Thyroid gland (tissue), 4 donors: ENCODE data around the gene TARBP2. TPM values are rescaled to one million over a fixed set of nuclear protein-coding genes. Genes with fewer than 3 reads are reported as not detected.

Experiments used
- DNase-seq, 2 donors: peaks; one replicate each; pipeline ENCODE4 v3.0.0-alpha.2; 2019
- H3K27ac ChIP-seq, 3 donors: fragments of 200-600 bp; sonication (generic); 1 replicate in 2 of 3; 2 replicates in 1 of 3; pipeline ENCODE4 v1.5.1; 2016 to 2019; ENCODE audit warnings: mild to moderate bottlenecking in 1 of 3, moderate library complexity in 1 of 3
- H3K27me3 ChIP-seq: fragments of 200-600 bp; sonication (generic); one replicate; pipeline ENCODE4 v1.5.1; 2019
- H3K36me3 ChIP-seq, 2 donors: fragments of 200-600 bp; sonication (generic); one replicate each; pipeline ENCODE4 v1.5.1; 2016 to 2019
- H3K4me1 ChIP-seq, 2 donors: fragments of 200-600 bp; sonication (generic); one replicate each; pipeline ENCODE4 v1.5.1; 2017 to 2019
- H3K4me3 ChIP-seq, 3 donors: fragments of 200-600 bp; sonication (generic); replicated peaks in 1 of 3; 1 replicate in 2 of 3; 2 replicates in 1 of 3; pipeline ENCODE4 v1.5.1; 2016; ENCODE audit warnings: mild to moderate bottlenecking in 1 of 3
- H3K9me3 ChIP-seq: fragments of 200-600 bp; sonication (generic); one replicate; pipeline ENCODE4 v1.5.1; 2017
- POLR2A ChIP-seq, 2 donors: fragments of 450-650 bp; IDR thresholded peaks; one replicate each; pipeline ENCODE4 v1.6.1; 2017; ENCODE audit warnings: antibody characterized with exemption in 2 of 2, mild to moderate bottlenecking in 2 of 2, moderate library complexity in 1 of 2
- WGBS, 2 donors: methylation state at CpG; one replicate each; pipeline ENCODE4 v1.1.5; 2017; 5-methylcytosine and 5-hydroxymethylcytosine counted together
- intact Hi-C: fragments of 100-400 bp; cut with DNase I; formaldehyde crosslinking; loops from one replicate; pipeline ENCODE4 v1.15.1; 2023
- total RNA-seq, 4 donors: library from RNA; depleted of rRNA; stranded (reverse); fragments of >200 nt; gene quantifications; one replicate each; pipeline ENCODE4 v1.2.3, GENCODE V29; 2016
- TF ChIP-seq, protein P1 (sequence below), 6 experiments: fragments of 200-600 bp in 3 of 6; fragments of 450-650 bp in 3 of 6; sonication (generic) in 3 of 6; IDR thresholded peaks; one replicate each; pipeline ENCODE4 v1.5.1; 2016 to 2019; ENCODE audit warnings: antibody characterized with exemption in 6 of 6, mild to moderate bottlenecking in 2 of 6, inconsistent platforms in 1 of 6, moderate library complexity in 1 of 6

Gene TARBP2
- total RNA-seq: 10 to 100 TPM; 31.2 to 44.8 (median 34.7) TPM

GRCh38 chr12:53500776-53501614 is at the start of gene TARBP2:
Gene TARBP2, plus strand, starts transcription at chr12:53501283. Its CDS starts 126 bp downstream, at chr12:53501409.
- Histone ChIP-seq H3K27ac (peak within 1 kb of the TSS; percentile 91 to 99 (median 97)), H3K27me3 (no peaks in the 10 kb centered on the region), H3K4me3 (peak within 1 kb of the TSS; percentile 29 to 59 (median 31)), H3K9me3 (no peaks in the 10 kb centered on the region), H3K4me1 (peaks cover 10 to 40% of the 10 kb centered on the region in 2 donors), H3K36me3 (peaks cover 0 to 12% of the 10 kb centered on the region in 2 donors)
- peak; percentile 99 for DNase-seq
- 0 to 2% methylated on average over 34 to 65 of the region's 74 CpGs for WGBS, 2 donors
- intact Hi-C loops: loop anchor here (10.0 kb wide), 1 partner anchor 176 kb away; the partner anchor contains the start of gene AAAS
- TF ChIP-seq POLR2A (IDR thresholded peaks at IDR 0.05): peak; percentile 23 to 56
- TF ChIP-seq, protein P1, sequence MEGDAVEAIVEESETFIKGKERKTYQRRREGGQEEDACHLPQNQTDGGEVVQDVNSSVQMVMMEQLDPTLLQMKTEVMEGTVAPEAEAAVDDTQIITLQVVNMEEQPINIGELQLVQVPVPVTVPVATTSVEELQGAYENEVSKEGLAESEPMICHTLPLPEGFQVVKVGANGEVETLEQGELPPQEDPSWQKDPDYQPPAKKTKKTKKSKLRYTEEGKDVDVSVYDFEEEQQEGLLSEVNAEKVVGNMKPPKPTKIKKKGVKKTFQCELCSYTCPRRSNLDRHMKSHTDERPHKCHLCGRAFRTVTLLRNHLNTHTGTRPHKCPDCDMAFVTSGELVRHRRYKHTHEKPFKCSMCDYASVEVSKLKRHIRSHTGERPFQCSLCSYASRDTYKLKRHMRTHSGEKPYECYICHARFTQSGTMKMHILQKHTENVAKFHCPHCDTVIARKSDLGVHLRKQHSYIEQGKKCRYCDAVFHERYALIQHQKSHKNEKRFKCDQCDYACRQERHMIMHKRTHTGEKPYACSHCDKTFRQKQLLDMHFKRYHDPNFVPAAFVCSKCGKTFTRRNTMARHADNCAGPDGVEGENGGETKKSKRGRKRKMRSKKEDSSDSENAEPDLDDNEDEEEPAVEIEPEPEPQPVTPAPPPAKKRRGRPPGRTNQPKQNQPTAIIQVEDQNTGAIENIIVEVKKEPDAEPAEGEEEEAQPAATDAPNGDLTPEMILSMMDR (IDR thresholded peaks at IDR 0.05): no peak

DNA sequence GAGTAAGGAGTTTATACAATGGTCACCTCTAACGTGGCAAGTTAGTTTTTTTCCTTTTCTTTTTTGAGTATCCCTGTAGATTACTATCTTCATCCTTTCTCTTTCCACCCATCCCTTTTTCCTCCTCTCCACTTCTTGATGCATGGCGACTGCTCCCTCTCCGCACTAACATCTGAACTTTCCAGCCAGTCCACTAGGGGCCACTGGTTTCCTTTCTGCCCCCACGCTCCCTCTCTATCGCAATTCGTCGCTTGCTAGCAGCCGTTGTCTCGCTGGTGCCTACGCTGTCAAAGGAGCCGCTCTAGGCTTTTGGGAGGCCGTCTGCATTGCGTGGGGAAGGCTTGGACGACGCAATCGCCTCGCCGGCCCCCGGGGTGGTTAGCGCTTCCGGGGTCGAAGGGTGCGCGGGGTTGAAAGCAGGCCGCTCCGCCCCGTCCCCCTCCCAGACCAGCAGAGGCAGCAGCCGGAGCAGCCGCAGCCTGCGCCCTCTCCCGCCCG is 49.4 kb upstream of the TARBP2 start, which contains the start of gene PCBP2:
Gene PCBP2, plus strand, starts transcription at position 442 of the 498 bp plus-strand sequence. CDS start 2,699 bp downstream, outside the sequence.
- TF ChIP-seq, protein P1 (IDR thresholded peaks at IDR 0.05): peak; percentile 36 to 99 (median 90)
- peak in 1 of 2 donors; percentile 90 for TF ChIP-seq POLR2A (IDR thresholded peaks at IDR 0.05)
- intact Hi-C loops: no loop called here
- 1% methylated on average over 13 to 27 of the region's 32 CpGs for WGBS, 2 donors
- Histone ChIP-seq H3K9me3 (no peaks in the 10 kb centered on the region), H3K4me3 (peak within 1 kb of the TSS; percentile 29 to 93 (median 91)), H3K27me3 (no peaks in the 10 kb centered on the region), H3K4me1 (peaks cover 13 to 21% of the 10 kb centered on the region in 2 donors), H3K27ac (peak within 1 kb of the TSS; percentile 99), H3K36me3 (peaks cover 22 to 30% of the 10 kb centered on the region in 2 donors)
- DNase-seq: peak; percentile 98 to 99

DNA sequence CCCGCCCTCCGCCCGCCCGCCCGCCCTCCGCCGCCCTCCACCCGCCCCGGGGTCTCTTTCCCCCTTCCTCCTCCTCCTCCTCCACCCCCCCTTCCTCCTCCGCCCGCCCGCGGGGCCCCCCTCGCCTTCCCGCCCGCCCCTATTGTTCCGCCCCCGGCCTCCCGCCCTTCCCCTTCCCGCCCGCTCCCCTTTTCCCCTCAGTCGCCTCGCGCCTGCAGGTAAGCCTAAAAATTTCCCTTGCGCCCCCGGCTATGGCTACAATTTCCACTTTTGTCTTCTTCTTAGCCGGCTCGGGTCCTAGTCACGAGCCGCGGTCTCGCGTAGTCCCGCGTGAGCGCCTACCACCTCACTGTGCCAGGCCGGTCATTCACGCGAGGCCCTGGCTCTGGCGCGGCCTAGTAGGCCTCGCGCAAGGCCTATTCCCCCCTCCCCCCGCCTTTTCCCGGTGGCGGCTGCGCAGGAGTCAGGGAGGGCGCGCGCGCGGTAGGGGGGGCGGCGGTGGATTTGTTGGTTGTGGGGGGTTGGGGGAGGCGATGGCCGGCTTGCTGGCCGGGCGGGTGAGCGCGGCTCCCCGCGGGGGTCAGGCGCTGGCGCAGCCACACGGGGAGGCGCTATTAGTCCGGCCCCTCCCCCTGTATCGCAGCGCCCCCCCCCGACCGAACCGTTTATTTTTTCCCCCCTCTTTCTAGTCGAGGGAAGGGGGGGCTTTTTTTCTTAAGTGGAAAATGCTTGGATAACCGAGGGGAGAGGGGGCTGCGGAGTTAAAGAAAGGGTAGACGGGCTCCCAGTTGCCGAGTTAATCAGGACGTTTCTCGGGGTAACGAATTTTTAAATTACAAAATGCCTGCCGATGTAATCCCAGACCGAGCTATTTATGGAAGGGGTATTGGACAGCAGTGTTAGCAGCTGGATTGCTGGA is 48.7 kb upstream of the TARBP2 start:
- no peaks in the 10 kb centered on the region for H3K27me3 ChIP-seq
- H3K27ac ChIP-seq: peak overlapping the region; percentile 99
- H3K4me1 ChIP-seq: peaks cover 13 to 21% of the 10 kb centered on the region in 2 donors
- no peak for TF ChIP-seq POLR2A (IDR thresholded peaks at IDR 0.05)
- TF ChIP-seq, protein P1 (IDR thresholded peaks at IDR 0.05): peak in 2 of 6 experiments; percentile 15 to 40
- no peaks in the 10 kb centered on the region for H3K9me3 ChIP-seq
- H3K36me3 ChIP-seq: peaks cover 26 to 37% of the 10 kb centered on the region in 2 donors
- intact Hi-C loops: no loop called here
- H3K4me3 ChIP-seq: peak overlapping the region; percentile 29 to 93 (median 91)
- 0 to 1% methylated on average over 32 to 43 of the region's 82 CpGs for WGBS, 2 donors
- DNase-seq: peak; percentile 93 to 96

DNA sequence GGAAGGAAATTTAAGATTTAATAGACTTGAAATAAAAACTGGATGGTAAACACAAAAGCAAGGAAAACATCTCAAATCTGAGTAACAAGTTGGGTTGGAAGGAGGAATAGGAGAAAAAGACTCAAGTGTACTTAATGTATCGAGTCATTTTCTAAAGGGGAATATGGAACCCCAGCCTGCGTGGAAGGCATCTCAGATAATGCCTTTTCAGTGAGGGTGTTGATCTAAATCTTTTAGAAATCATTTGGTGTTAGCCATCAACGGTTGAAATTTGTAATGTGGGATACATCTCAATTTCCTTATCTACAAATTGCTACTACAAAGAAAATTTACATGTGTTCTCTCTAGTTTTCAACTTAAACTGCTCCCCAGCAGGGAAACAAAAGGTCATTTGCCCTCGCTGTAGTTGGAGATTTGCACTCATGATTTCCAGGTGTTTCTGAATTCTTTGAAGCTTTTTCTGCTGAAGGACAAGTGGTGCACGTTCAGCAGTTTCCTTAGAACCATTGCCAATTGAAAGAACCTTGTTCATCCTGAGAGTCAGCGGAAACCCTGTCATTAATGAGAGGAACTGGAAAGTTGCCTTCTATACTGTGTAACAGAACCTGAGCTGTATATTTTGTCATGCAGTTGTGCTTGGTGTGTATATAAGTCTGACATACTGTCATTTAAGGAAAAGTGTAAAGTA is 47.0 kb upstream of the TARBP2 start:
- TF ChIP-seq, protein P1 (IDR thresholded peaks at IDR 0.05): no peak
- no peak for TF ChIP-seq POLR2A (IDR thresholded peaks at IDR 0.05)
- 27% methylated on average over 6 of the region's 6 CpGs for WGBS, 2 donors
- H3K4me1 ChIP-seq: peaks cover 13 to 21% of the 10 kb centered on the region in 2 donors
- DNase-seq: no peak
- H3K36me3 ChIP-seq: peaks cover 41 to 48% of the 10 kb centered on the region in 2 donors
- no peaks in the 10 kb centered on the region for H3K27me3 ChIP-seq
- peak overlapping the region in 1 of 3 donors; percentile 99 for H3K27ac ChIP-seq
- no peaks in the 10 kb centered on the region for H3K9me3 ChIP-seq
- no peak overlapping the region for H3K4me3 ChIP-seq
- intact Hi-C loops: no loop called here
